Type B pancreatic cell (in vitro differentiated cells): ENCODE measurements around the gene TMPRSS7. TPM values are rescaled to one million over a fixed set of nuclear protein-coding genes. Genes with fewer than 3 reads are reported as not detected.

Source experiments
- DNase-seq: peaks from one replicate; pipeline ENCODE4 v3.0.0; 2021; ENCODE audit warnings: mixed read lengths; ENCODE audit not compliant: unreplicated experiment; ENCODE audit errors: extremely low spot score
- H3K27ac Mint-ChIP-seq: 2 replicates; pipeline ENCODE4 v1.8.0; 2021; ENCODE audit warnings: mild to moderate bottlenecking, mixed read lengths
- H3K27me3 Mint-ChIP-seq: 2 replicates; pipeline ENCODE4 v1.8.0; 2021; ENCODE audit warnings: mixed read lengths
- H3K36me3 Mint-ChIP-seq: 2 replicates; pipeline ENCODE4 v1.8.0; 2021; ENCODE audit warnings: mixed read lengths
- H3K4me1 Mint-ChIP-seq: one replicate; pipeline ENCODE4 v1.8.0; 2021; ENCODE audit warnings: mixed read lengths; ENCODE audit not compliant: unreplicated experiment
- H3K4me3 Mint-ChIP-seq: 2 replicates; pipeline ENCODE4 v1.8.0; 2021; ENCODE audit warnings: mild to moderate bottlenecking, mixed read lengths
- H3K9me3 Mint-ChIP-seq: 2 replicates; pipeline ENCODE4 v1.8.0; 2021; ENCODE audit warnings: mixed read lengths
- total RNA-seq: library from RNA; stranded (reverse); gene quantifications from 2 replicates; pipeline ENCODE4 v1.2.1, GENCODE V29; 2021; ENCODE audit warnings: low replicate concordance
- TF ChIP-seq, protein P1 (sequence below): fragments of 200-600 bp; sonication (generic); conservative IDR thresholded peaks from 2 replicates; pipeline ENCODE4 v1.5.0; 2021; ENCODE audit warnings: antibody characterized with exemption, mild to moderate bottlenecking

TMPRSS7 gene
- total RNA-seq, 1 donor from 2014 or later = 0.48 TPM

DNA sequence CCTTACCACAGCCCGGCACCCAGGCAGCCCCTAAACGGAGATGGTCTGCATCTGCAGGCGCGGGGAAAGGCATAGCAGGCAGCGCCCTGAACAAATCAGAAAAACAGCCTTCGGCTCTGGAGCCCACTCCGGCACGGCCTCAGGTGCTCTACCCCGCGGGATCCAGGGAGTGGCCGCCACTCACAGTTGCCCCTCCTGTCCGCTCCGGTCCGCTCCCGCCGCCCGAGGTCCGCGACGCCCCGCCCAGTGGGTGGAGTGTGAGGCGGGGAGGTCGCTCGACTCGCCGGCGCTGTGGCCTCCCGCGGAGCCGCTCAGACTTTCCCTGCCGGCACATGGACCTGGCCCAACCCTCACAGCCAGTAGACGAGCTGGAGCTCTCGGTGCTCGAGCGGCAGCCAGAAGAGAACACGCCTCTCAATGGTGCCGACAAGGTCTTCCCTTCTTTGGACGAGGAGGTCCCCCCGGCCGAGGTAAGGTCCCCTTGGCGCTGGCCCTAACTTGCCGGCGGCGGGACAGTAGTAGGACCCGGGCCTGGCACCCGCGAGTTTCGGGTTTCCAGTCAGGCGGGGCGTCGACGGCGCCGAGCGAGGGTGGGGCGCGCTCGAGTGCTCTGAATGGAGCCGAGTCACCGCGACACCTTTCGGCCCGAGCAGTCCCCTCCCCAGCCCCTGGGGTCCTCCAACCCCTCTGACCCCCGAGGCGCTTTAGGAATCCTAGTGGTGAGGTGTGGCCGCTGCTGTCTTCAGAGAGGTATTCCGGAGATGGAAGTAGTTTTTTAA is 51.7 kb downstream of the TMPRSS7 start, which contains the start of gene C3orf52:
Gene C3orf52 (plus strand): TSS at position 314 of the 779 bp plus-strand sequence. CDS start 19 bp downstream, at position 333.
- peaks cover 48% of the 10 kb centered on the region for H3K4me1 Mint-ChIP-seq
- peak within 1 kb of the TSS; percentile 87 for H3K27ac Mint-ChIP-seq

DNA sequence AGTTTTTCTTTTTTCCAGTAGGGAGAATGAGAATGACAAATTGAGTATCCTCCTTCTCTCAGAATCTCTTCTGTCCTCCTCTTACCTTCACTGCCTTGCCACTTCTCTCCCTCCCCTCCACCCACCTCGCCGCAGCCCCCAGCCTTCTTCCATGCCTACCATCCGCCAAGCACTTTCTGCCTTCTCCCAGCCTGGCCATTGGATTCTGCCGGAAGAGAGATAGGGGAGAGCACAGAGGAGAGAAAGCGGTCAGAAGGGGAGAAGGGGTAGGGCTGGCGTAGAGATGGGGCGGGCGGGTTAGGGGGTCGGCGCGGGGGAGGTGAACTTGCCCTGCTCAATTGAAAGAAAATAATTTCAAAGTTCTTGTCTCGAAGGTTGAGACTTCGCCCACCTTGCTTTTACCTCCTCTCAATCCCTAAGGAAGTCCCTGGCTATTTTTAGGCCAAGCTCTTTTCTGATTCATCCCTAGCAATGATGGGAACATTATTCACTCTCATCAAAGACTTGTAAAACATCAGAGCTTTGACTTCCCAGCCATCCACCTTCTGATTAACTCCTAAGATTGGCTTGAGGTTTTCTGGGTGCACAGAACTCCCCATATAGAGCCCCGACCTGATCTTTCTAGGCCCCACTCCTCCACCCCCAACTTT is 52.5 kb downstream of the TMPRSS7 start:
- H3K9me3 Mint-ChIP-seq = no peaks in the 10 kb centered on the region
- H3K36me3 Mint-ChIP-seq = no peaks in the 10 kb centered on the region
- H3K27ac Mint-ChIP-seq = peak overlapping the region; percentile 87
- H3K4me1 Mint-ChIP-seq = peaks cover 49% of the 10 kb centered on the region
- TF ChIP-seq, protein P1, sequence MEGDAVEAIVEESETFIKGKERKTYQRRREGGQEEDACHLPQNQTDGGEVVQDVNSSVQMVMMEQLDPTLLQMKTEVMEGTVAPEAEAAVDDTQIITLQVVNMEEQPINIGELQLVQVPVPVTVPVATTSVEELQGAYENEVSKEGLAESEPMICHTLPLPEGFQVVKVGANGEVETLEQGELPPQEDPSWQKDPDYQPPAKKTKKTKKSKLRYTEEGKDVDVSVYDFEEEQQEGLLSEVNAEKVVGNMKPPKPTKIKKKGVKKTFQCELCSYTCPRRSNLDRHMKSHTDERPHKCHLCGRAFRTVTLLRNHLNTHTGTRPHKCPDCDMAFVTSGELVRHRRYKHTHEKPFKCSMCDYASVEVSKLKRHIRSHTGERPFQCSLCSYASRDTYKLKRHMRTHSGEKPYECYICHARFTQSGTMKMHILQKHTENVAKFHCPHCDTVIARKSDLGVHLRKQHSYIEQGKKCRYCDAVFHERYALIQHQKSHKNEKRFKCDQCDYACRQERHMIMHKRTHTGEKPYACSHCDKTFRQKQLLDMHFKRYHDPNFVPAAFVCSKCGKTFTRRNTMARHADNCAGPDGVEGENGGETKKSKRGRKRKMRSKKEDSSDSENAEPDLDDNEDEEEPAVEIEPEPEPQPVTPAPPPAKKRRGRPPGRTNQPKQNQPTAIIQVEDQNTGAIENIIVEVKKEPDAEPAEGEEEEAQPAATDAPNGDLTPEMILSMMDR = peak; percentile 8
- H3K27me3 Mint-ChIP-seq = peaks cover 13% of the 10 kb centered on the region
- peak overlapping the region; percentile 91 for H3K4me3 Mint-ChIP-seq
- no peak for DNase-seq

More for the DNA sequence above, 51.7 kb downstream of the TMPRSS7 start, which contains the start of gene C3orf52:
- Mint-ChIP-seq H3K4me3 (peak within 1 kb of the TSS; percentile 91), H3K9me3 (no peaks in the 10 kb centered on the region), H3K27me3 (peaks cover 13% of the 10 kb centered on the region), H3K36me3 (no peaks in the 10 kb centered on the region)
- DNase-seq = peak; percentile 86
- TF ChIP-seq, protein P1 = peak; percentile 66

DNA sequence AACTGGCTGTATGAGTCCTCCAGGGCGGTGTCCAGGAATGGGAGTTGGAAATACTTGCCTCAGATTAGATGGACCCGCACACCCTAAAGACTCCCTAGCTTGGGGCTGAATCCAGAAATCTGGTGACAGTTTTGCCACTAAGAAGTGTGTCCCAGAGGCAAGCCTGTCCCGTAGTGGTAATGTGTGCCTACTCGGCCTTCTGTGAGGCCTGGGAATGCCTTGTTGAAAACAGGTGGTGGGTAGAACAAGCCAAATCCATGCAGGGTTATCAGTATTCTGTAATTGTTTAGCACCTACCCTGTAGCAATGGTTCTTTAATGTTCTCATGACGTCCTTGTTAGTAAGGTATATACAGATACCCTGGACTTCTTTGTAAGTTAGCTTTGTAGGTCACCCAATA is 53.2 kb downstream of the TMPRSS7 start:
- DNase-seq = no peak
- peak overlapping the region; percentile 87 for H3K27ac Mint-ChIP-seq

DNA sequence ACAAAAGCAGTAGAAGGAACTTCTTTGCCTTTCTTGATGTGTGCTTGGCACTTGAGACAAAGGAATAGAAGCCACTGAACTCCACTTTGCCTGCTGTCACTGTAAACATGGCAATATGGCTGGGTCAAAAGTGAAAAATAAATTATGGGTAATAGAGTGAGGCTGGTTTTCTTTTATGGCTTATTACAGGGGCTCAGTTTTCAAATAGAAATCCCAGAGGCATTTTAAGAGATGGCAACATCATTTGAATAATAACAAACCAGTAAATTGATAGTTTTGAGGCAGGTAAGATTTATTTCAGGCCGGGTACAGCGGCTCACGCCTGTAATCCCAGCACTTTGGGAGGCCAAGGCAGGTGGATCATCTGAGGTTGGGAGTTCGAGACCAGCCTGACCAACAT is 54.4 kb downstream of the TMPRSS7 start:
- no peak for DNase-seq
- Mint-ChIP-seq H3K36me3 (peaks cover 6% of the 10 kb centered on the region), H3K4me1 (peaks cover 62% of the 10 kb centered on the region), H3K4me3 (peak overlapping the region; percentile 6), H3K27ac (no peak overlapping the region), H3K9me3 (peaks cover 4% of the 10 kb centered on the region), H3K27me3 (peaks cover 13% of the 10 kb centered on the region)
- TF ChIP-seq, protein P1 = no peak

More for the DNA sequence above, 53.2 kb downstream of the TMPRSS7 start:
- Mint-ChIP-seq H3K4me1 (peaks cover 55% of the 10 kb centered on the region), H3K4me3 (peak overlapping the region; percentile 91), H3K9me3 (no peaks in the 10 kb centered on the region), H3K27me3 (peaks cover 13% of the 10 kb centered on the region), H3K36me3 (no peaks in the 10 kb centered on the region)
- TF ChIP-seq, protein P1 = no peak

DNA sequence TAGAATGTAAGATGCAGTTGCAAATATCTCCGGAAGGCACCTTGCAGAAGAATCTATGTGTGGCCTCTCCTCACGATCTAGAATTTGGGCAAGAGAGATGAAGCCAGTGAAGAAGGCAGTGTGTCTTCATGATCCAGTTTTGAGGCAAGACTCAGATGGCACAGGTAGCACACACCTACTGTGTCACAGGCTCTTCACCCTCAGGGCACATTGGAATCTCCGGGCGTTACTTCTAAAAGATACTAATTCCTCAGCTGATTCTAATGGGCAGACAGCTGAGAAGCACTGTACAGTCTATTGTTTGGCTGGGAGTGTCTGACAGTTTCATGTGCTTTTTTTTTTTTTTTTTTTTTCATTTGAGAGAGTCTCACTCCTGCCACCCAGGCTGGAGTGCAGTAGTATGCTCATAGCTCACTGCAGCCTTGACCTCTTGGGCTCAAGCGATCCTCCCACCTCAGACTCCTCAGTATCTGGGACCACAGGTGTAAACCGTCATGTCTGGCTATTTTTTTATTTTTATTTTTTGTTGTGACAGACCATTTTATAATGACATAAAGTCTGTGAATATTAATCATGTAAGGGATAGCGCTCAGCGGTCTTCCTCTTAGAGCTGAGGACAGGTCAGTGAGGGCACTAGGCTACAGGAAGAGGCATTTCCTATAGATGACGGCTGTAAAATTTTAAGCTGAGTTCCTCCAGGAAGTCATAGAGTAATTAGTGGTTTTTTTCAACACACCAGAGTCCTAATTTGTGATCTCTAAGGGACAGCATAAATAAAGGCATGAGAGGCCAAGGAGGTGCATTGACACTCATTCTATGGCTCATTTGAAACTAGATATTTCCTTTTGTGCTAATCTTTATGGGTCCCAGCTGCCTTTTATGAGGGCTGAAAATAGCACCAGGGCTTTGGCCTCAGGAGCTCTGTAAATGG is 55.7 kb downstream of the TMPRSS7 start:
- peaks cover 9% of the 10 kb centered on the region for H3K36me3 Mint-ChIP-seq
- DNase-seq = no peak
- TF ChIP-seq, protein P1 = no peak
- H3K9me3 Mint-ChIP-seq = peaks cover 4% of the 10 kb centered on the region
- peak overlapping the region; percentile 48 for H3K4me3 Mint-ChIP-seq
- H3K27me3 Mint-ChIP-seq = peaks cover 13% of the 10 kb centered on the region
- peak overlapping the region; percentile 62 for H3K27ac Mint-ChIP-seq
- H3K4me1 Mint-ChIP-seq = peaks cover 52% of the 10 kb centered on the region
